BJ (cell line): Measurements from ENCODE around the gene MAD2L1BP. TPM values are rescaled to one million over a fixed set of nuclear protein-coding genes. Genes with fewer than 3 reads are reported as not detected.
A peak's percentile ranks its signal among the peaks of the same experiment; 100 is the strongest.

Experiments
- CTCF ChIA-PET: fragments of 350-600 bp; formaldehyde crosslinking; extraction: SDS; loops from one replicate; lab custom pipeline; 2021; ENCODE audit warnings: antibody characterized with exemption, inconsistent platforms; lab: Yijun Ruan, JAX
- POLR2A ChIA-PET: fragments of 300-600 bp; sonication (Branson Sonifier 250); formaldehyde crosslinking; extraction: SDS; loops from one replicate; lab custom pipeline; 2021; ENCODE audit warnings: antibody characterized with exemption; lab: Charles Lee
- DNase-seq: peaks from one replicate; pipeline ENCODE4 v3.0.0-alpha.2; 2011; ENCODE audit warnings: low read depth
- H3K27me3 ChIP-seq: 2 replicates; pipeline ENCODE4 v1.6.0; 2011; ENCODE audit warnings: low read length; ENCODE audit not compliant: control insufficient read depth, insufficient read depth
- H3K36me3 ChIP-seq: 2 replicates; pipeline ENCODE4 v1.5.1; 2011; ENCODE audit warnings: low read length; ENCODE audit not compliant: control insufficient read depth, insufficient read depth
- H3K4me3 ChIP-seq: 2 replicates; pipeline ENCODE4 v1.5.1; 2011; ENCODE audit warnings: low read depth, mild to moderate bottlenecking, control low read depth, low read length
- CTCF ChIP-seq: IDR thresholded peaks from 2 replicates; pipeline ENCODE4 v1.5.1; 2011; ENCODE audit warnings: low read depth, mild to moderate bottlenecking, control low read depth, inconsistent platforms, low read length, moderate library complexity; ENCODE audit not compliant: insufficient read depth
- polyA plus RNA-seq: library from polyadenylated mRNA; depleted of rRNA; stranded (reverse); fragments of >200 nt; gene quantifications from 2 replicates; pipeline ENCODE4 v1.2.3, GENCODE V29; 2011

The MAD2L1BP gene
- polyA plus RNA-seq, 1 experiment, result 39.3 TPM

GRCh38 chr6:43667245-43668150 is 31.9 kb downstream of the MAD2L1BP start:
- no peak for DNase-seq
- Histone ChIP-seq H3K27me3 (no peaks in the 10 kb centered on the region), H3K4me3 (no peak overlapping the region), H3K36me3 (peaks cover 11% of the 10 kb centered on the region)
- ChIA-PET POLR2A (no interaction called here), CTCF (interaction anchor here (0.6 to 8.8 kb wide), 39 partner anchors 8 to 418 kb away, joined by 3 to 120 read pairs (median 5); partner anchors contain the start of genes GTPBP2, MRPS18A, RSPH9 and VEGFA)
- TF ChIP-seq CTCF, result peak; percentile 98

DNA sequence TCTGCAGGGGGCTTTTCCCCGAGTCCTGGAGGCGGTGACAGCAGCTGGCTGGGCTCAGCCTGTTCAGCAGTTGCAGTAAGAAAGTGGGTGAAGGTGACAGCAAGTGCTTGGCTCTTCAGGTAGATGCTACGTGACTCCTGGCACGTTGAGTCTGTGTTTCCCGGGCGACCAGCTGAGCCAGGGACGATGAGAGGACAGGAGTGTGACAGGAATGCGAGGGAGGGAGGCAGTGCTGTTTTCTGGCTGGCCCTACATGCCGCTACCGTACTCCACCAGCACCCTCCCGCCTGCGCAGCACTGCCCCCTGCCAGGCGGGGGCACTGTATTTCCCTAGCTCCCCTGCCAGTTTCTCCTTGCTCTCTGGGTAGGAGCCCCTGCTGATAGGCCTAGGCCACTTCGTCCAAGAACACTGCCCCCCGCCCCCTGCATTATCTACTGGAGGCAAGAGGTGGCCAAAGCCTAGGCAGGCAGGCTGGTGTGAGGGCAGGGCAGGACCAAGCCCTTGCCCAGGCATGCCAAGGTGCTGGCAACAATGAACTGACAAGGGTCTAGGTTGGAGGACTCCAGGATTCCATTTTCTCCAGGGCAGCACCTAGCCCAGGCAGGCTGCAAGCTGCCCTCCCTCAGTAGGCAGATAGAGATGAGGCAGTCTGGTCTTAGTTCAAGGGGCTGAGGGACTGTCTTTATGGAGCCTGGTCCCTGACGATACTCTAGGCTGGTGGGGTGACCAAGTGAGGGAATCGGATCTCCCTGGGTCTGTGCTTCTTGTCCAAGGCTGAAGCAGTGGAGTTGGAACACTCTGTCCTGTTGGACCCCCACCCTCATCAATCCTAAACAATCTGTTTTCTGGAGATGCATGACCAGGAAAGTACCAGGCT is 32.8 kb downstream of the MAD2L1BP start:
- no peak for DNase-seq
- POLR2A ChIA-PET, result no interaction called here
- Histone ChIP-seq H3K4me3 (no peak overlapping the region), H3K36me3 (peaks cover 16% of the 10 kb centered on the region), H3K27me3 (no peaks in the 10 kb centered on the region)
- CTCF ChIA-PET, result interaction anchor here (0.8 to 8.8 kb wide), 26 partner anchors 12 to 417 kb away, joined by 3 to 120 read pairs (median 7); partner anchors contain the start of genes MRPS18A, RSPH9 and VEGFA
- TF ChIP-seq CTCF, result peak; percentile 72

GRCh38 chr6:43669050-43669921 is 33.6 kb downstream of the MAD2L1BP start:
- Histone ChIP-seq H3K27me3 (no peaks in the 10 kb centered on the region), H3K36me3 (peaks cover 22% of the 10 kb centered on the region), H3K4me3 (no peak overlapping the region)
- TF ChIP-seq CTCF, result no peak
- POLR2A ChIA-PET, result no interaction called here
- CTCF ChIA-PET, result interaction anchor here (0.5 to 8.8 kb wide), 9 partner anchors 11 to 410 kb away, joined by 3 to 120 read pairs (median 11); partner anchors contain the start of gene VEGFA
- no peak for DNase-seq

DNA sequence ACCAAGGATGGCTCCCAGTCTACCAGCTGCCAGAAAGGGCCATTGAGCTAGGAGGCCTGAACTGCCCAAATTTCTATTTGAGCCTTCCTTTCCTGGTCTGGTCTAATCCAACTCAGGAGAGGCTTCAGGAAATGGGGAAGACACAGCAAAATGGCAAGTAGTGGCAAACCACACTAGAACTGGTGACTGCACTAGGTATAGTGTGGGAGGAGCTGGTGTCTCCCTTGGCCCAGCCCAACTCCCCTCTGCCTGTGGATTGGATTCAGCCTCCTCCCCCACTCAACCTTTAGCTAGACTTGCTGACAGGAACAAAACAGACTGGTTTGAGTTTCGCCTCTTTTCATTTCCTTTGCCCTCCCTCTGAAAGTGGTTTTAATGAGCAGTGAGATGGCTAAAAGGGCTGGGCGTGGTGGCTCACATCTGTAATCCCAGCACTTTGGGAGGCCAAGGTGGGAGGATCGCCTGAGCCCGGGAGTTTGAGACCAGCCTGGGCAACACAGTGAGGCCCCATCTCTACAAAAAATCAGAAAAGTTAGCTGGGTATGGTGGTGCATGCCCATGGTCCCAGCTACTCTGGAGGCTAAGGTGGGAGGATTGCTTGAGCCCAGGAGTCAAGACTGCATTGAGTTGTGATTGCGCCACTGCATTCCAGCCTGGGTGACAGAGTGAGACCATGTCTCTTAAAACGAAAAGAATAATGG is 34.4 kb downstream of the MAD2L1BP start:
- ChIA-PET CTCF (interaction anchor here (0.5 to 8.8 kb wide), 10 partner anchors 10 to 409 kb away, joined by 3 to 120 read pairs (median 12); partner anchors contain the start of gene VEGFA), POLR2A (no interaction called here)
- Histone ChIP-seq H3K36me3 (peaks cover 27% of the 10 kb centered on the region), H3K4me3 (no peak overlapping the region), H3K27me3 (no peaks in the 10 kb centered on the region)
- TF ChIP-seq CTCF, result no peak
- DNase-seq, result no peak
